GM04504 (cell line): ENCODE results near the gene NR5A1.

ENCODE experiments used
- DNase-seq: peaks from one replicate; pipeline ENCODE4 v3.0.0-alpha.2; 2012; ENCODE audit warnings: low read depth

The NR5A1 gene

DNA sequence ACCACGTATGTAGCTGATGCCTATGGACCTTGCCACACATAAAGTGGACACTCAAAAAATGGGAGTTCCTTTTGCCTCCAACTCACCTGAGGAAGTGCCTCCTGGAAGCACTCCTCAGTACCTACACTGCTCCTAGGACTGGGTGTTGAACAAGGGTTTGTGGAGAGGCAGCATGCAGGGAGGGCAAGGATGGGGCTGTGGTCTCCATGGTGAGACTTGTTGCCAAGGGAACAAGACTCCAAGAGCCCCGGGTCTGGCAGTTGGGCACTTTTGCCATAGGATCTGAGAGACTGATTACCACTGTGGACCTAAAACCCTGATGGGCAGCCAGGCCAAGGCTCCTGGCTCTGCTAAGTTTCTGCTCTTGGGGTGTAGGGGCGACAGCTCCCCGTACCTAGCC lies 6.9 kb upstream of the NR5A1 start:
- DNase-seq = no peak

- no peak for DNase-seq
Measured at GRCh38 chr9:124513376-124513994, 6.3 kb upstream of the NR5A1 start.

DNA sequence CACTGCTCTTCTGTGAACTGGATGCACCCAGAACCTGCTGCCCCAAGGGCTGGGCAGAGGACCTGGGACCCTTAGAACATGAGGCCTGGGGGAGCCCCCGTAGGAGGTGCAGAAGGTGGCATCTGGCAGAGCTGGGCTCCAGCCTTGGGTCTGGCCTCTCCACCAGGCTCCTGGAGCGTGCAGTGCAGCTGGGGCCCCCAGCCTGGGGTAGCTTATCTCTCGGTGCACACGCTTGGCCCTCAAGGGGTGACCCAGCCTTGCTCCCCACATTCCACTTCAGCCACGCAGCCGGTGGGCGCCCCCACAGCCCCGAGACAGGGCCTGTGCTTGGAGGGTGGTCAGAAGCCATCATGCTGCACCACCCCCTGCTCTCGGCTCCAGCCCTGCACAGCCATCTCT lies 5.6 kb upstream of the NR5A1 start:
- DNase-seq = no peak

DNA sequence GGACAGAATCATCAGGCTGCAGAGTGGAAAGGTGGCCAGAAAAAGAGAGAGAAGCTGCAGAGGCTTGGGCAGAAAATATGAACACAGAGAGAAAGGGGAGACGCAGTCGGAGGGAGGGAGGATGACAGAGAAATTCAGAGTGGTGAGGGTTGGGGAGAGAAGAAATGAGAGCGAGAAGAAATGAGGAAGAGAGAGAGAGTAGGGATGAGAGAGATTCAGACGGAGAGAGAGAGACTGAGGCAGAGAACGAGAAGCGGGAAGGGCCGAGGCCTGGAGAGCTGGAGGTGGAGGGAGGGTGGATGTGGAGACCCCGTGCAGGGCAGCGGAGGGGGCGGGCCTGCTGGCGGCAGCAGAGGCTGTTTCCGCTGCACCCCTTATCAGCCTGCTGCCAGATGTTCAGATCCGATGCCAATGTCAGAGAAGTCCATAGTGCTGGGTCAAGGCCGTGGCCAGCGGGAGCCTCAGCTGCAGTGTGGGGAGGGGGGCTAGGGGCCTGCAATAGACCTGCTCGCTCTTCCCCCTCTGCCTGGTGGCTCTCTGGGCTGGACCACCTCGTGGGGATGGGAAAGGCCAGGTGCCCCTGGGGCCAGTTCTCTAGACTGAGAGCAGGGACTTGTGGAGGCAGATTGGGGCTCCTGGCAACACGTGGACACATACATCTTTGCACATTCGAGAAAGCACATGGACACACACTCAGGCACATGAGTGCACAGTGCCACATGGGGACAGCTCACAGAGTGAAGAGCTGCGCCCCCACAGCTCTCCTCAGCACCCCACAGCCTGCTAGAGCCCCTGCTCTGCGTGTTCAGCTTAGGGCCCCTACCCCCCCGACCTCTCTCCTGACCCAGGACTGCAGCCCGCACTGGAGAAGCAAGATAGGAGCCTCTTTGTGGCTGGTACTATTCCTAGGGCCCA lies 4.9 kb upstream of the NR5A1 start:
- DNase-seq = no peak

DNA sequence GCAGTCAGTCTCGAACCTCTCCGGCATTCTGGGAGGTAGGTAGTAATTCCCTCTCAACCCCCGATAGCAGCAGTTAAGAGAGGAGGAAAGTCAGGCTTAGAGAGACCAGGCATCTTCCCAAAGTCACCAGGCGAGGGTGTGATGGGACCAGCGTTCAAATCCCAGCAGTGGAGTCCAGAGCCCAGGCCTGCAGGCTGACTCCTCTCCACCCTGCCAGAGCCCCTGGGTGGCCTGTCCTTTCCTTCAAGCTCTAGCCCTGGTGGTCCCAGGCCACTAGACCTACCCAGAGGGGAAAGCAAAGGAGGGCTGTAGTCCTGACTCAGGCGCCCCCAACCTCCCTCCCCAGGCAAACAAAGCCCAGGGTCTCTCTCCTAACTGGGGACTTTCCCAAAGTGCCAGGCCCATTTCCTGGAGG lies 4.2 kb upstream of the NR5A1 start:
- no peak for DNase-seq

DNA sequence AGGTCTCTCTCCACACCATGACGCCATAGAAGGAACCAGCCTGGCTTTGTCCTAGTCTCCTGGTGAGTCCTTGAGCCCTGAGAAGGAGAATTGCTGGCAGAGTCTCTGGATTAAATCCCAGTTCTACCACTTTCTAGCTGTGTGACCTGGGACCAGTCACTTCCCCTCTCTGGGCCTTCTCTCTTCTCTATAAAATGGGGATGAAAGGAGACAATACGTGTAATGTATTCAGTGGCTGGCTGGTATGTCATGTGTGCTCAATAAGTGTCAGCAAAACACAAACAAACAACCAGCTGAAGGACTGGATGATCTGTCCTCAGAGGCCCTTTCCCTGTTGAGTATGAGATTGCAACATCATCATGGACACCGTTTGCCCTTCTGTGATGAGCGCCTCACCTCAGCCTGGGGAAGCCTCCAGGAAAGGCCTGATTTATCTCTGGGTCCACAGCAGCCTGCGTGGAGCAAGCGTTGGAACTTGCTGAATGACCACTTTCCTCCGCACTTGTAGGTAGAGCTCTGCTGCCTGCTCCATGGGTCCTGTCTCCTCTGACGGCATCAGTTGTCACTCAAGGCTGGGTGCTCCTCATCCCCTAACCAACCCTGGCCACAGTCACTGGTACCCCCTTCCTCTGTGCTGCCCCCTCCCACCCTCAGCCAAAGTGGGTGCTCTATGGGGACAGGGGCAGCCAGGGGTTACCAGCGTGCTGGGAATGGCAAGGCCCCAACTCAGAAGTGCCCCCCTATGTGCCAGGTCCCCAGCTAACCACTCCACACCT lies 3.6 kb upstream of the NR5A1 start:
- DNase-seq = no peak

DNA sequence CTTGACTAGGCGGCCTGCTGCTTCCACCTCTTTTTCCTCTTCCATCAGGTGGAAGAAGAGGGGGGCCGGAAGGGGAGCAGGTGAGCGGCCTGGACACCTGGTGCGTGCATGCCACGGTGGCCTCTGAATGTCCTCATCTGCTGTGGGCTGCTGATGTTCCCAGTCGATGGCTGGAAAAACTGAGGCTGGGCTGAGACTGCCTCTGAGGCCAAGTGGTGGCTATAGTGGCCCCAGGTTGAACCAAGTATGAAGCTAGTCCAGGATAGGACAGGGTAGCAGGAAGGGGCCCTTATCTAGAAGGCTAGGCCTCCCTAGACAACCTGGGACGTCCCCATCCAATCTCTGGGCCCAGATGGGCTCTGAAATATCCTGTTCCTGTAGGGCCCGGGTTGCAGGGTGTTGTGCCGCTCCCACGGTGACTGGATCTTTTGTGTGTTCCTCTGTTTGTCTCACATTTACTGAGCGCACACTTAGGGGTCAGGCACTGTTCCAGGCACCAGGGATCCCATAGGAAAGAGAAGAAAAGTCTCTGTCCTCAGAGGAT lies 753 bp upstream of the NR5A1 start:
- DNase-seq = no peak

GRCh38 chr9:124506433-124506832 lies 766 bp downstream of the NR5A1 start:
- no peak for DNase-seq

GRCh38 chr9:124505901-124506346 lies 1.3 kb downstream of the NR5A1 start:
- DNase-seq = no peak

GRCh38 chr9:124505006-124505900 lies 1.9 kb downstream of the NR5A1 start:
- no peak for DNase-seq

GRCh38 chr9:124504530-124505005 lies 2.6 kb downstream of the NR5A1 start:
- DNase-seq = no peak

- DNase-seq = no peak
Measured at GRCh38 chr9:124503713-124504529, 3.3 kb downstream of the NR5A1 start.

DNA sequence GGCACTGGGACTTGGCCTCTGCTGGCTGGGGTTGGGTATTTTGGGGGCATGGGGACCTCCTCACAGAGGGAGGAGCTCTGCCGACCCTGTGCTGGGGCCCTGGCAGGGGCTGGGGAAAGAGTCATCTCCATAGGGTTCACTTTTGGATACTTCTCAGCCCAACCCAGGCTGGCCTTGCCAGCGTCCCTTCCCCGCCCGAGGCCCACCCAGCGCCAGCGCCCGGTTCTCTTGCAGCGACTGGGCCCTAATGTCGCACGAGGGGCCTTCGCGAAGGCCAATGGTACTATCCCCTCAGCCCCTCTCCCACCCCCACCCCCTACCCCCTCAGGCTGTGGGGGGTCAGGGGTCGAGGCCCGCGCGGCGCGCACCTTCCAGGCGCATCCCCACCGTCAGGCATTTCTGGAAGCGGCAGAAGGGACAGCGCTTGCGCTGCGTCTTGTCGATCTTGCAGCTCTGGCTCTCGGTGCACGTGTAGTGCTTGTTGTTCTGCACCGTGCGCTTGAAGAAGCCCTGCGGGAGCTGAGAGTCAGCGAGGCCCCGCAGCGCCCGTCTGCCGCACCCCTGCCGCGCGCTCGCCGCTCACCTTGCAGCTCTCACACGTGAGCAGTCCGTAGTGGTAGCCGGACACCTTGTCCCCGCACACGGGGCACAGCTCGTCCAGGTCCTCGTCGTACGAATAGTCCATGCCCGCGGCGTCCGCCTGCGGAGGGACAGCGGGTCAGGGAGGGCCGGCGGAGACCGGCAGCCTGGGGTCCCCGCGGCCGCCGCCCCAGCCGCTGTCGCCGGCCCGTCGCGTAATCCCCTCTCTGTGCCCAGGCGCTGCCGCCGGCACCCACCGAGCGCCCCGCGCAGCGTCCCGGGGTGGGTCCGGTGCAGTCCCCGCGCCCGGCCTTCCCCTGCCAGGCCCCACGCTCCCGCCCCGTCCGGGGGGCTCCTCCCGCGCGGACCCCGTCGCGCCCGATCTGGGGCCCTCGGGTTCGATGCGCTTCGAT lies 4.2 kb downstream of the NR5A1 start:
- no peak for DNase-seq

- no peak for DNase-seq
Measured at GRCh38 chr9:124501771-124502320, 5.4 kb downstream of the NR5A1 start.

GRCh38 chr9:124500796-124501611 lies 6.2 kb downstream of the NR5A1 start:
- no peak for DNase-seq

- no peak for DNase-seq
Measured at GRCh38 chr9:124500028-124500795, 7.0 kb downstream of the NR5A1 start.

DNA sequence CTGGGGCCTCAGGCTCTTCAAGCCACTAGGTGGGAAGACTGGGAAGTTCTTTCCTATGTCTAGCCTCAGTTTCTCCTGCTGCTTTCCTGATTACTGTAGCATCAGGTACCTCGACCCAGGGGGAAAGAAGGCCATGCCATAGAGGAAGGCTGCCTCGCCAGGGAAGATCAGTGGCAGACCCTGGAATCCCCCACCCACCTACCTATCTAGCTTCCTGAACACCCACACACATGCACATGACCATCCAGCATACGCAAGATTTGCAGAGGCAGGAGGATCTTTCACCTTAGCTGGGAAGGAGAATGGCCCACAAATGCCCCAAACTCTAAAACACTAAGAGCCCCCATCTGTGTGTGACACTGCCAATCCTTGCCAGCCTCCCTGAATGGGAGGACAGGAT lies 8.0 kb downstream of the NR5A1 start:
- DNase-seq = no peak
